ENCODE results near the gene GABBR2.
A peak's percentile ranks its signal among the peaks of the same experiment; 100 is the strongest.

GABBR2 gene

GRCh38 chr9:98700801-98701200 is 7.9 kb downstream of the GABBR2 start:
- H3K4me3 ChIP-seq (ENCODE audit: low read length), result no peak overlapping the region
- no peak for DNase-seq (ENCODE audit: low read depth)
- no peak for TF ChIP-seq CTCF (conservative IDR thresholded peaks at IDR 0.05; ENCODE audit: low read length)

GRCh38 chr9:98698856-98699255 is 9.9 kb downstream of the GABBR2 start:
- TF ChIP-seq CTCF (conservative IDR thresholded peaks at IDR 0.05; ENCODE audit: low read length), result no peak
- no peak overlapping the region for H3K4me3 ChIP-seq (ENCODE audit: low read length)
- DNase-seq (ENCODE audit: low read depth), result peak; percentile 18

GRCh38 chr9:98694943-98695342 is 13.8 kb downstream of the GABBR2 start:
- TF ChIP-seq CTCF (conservative IDR thresholded peaks at IDR 0.05; ENCODE audit: low read length), result no peak
- no peak for DNase-seq (ENCODE audit: low read depth)
- H3K4me3 ChIP-seq (ENCODE audit: low read length), result no peak overlapping the region

GRCh38 chr9:98692392-98692791 is 16.3 kb downstream of the GABBR2 start:
- no peak overlapping the region for H3K4me3 ChIP-seq (ENCODE audit: low read length)
- TF ChIP-seq CTCF (conservative IDR thresholded peaks at IDR 0.05; ENCODE audit: low read length), result no peak
- DNase-seq (ENCODE audit: low read depth), result no peak

GRCh38 chr9:98691890-98692289 is 16.8 kb downstream of the GABBR2 start:
- no peak for DNase-seq (ENCODE audit: low read depth)
- TF ChIP-seq CTCF (conservative IDR thresholded peaks at IDR 0.05; ENCODE audit: low read length), result no peak
- no peak overlapping the region for H3K4me3 ChIP-seq (ENCODE audit: low read length)

- no peak for TF ChIP-seq CTCF (conservative IDR thresholded peaks at IDR 0.05; ENCODE audit: low read length)
- DNase-seq (ENCODE audit: low read depth), result no peak
- H3K4me3 ChIP-seq (ENCODE audit: low read length), result no peak overlapping the region
Observed at GRCh38 chr9:98690686-98691085, 18.0 kb downstream of the GABBR2 start.

GRCh38 chr9:98688710-98689495 is 19.8 kb downstream of the GABBR2 start:
- DNase-seq (ENCODE audit: low read depth), result no peak
- H3K4me3 ChIP-seq (ENCODE audit: low read length), result no peak overlapping the region
- no peak for TF ChIP-seq CTCF (conservative IDR thresholded peaks at IDR 0.05; ENCODE audit: low read length)

Measured in AG10803 (cell line).